GM20431 (cell line): Measurements from ENCODE around the gene CNP.

Experiments used
- in situ Hi-C: fragments of 300-500 bp; cut with MseI, MboI; formaldehyde crosslinking; loops from one replicate; pipeline ENCODE4 v1.15.0; 2020; ENCODE audit warnings: low sequenced_read_pairs; ENCODE audit not compliant: unreplicated experiment

The CNP gene

DNA sequence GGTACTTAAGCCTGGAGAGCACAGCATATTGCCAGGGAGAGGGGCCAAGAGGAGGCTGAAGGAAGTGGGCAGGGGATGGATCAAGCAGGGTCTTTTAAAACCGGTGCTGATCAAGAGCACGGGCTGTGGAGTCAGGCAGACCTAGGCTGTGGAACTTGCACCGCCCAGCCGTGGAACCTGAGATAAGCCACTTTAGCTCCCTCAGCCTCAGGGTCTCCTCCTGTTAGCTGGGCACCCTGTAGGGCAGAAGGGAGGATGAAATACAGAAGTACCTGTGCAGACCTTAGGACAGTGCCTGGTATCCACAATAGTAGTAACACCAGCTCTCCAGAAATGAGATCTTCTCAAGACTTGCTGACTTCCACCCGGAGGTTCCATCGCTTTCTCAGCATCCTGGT, 26.9 kb upstream of the CNP start:
- in situ Hi-C loops, result no loop called here

DNA sequence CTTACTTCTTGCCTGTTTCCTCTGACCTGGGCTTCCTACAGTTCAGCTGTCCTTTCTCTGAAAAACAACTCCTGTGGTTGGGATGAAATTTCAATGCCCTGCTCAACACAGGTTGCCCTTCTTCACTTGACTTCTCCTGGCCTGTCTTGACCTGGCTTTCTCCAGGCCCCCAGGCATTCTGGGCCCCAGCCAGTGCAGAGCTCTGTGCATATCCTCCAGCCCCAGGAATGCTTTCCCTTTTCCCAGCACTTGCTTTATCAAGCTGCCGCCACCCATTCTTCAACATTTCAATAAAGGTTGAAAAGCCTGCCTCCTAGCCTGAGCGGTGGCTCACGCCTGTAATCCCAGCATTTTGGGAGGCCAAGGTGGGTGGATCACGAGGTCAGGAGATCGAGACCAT, 25.4 kb upstream of the CNP start:
- in situ Hi-C loops, result no loop called here

DNA sequence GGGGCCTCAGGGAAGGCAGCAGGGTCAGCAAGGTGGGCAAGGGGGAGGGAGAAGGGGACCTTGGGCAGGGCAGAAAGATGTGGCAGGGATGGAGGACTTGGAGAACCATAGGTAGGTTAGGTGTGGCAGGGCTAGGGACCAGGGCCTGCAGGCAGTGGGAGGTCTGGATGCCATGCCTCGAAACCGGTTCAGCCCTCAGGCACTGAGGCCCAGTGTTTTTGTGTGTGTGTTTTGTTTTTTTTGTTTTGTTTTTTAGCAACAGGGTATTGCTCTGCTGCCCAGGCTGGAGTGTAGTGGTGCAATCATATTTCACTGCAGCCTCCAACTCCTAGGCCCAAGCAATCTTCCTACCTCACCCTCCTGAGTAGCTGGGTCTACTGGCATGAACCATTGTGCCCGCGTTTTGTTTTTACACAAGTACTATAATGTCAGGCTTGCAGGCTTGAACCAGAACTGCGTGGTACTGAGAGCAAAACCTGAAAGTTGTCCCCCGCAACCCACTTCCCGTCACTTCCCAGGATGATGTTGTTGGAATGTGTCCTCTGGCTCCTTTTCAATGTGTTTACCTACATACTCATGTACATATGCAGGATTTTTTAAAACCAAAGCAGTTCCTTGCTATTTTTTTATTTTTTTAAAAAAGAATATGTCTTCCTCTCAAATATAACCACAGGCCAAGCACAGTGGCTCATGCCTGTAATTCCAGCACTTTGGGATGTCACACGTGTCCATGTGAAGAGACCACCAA, 23.8 kb upstream of the CNP start:
- in situ Hi-C loops, result no loop called here

DNA sequence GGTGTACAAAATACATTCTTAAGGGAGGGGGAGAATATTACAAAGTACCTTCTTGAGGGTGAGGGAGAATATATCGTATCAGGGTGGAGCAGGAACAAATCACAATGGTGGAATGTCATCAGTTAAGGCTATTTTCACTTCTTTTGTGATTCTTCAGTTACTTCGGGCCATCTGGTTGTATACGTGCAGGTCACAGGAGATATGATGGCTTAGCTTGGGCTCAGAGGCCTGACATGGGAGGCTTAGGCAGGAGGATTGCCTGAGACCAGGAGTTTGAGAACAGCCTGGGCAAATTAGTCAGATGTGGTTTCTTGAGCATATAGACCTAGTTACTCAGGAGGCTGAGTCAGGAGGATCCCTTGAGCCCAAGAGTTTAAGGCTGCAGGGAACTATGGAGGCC, 23.1 kb upstream of the CNP start:
- in situ Hi-C loops, result no loop called here

DNA sequence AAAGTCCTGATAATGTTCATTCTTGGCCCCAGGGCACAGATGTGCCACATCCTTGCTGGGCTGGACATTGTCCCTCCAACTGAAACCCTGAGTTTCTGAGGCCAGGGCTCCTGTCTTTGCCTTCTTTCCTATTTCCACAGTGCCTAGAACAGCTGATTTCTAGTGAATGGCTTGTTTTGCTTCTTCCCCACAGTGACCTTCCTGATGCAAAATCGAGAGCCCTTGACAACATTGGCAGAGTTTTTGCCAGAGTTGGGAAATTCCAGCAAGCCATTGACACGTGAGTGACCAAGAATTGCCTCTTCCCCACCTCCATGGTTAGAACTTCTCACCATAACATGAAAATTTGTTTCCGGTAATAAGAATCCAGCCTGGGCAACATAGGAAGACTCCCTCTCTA, 21.7 kb upstream of the CNP start:
- in situ Hi-C loops, result no loop called here

DNA sequence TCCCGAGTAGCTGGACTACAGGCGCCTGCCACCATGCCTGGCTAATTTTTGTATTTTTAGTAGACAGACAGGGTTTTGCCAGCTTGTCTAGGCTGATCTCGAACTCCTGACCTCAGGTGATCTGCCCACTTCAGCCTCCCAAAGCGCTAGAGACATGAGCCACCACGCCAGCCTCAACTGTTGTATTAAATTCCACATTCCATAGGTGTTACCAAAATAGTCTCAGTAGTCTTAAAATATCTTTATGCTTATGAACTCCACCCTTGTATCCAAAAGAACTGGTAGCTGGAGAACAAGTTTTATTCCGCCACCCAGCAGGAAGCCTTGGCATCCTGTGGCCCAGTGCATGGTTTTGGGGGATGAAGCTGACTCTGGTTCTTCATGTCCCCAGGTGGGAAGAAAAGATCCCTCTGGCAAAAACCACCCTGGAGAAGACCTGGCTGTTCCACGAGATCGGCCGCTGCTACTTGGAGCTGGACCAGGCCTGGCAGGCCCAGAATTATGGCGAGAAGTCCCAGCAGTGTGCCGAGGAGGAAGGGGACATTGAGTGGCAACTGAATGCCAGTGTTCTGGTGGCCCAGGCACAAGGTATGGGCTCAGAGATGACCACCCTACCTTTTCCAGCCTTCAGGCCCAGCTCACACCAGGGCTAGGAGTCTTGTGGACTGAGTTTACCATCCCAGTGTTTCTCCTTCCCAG, 17.7 kb upstream of the CNP start:
- in situ Hi-C loops, result no loop called here

DNA sequence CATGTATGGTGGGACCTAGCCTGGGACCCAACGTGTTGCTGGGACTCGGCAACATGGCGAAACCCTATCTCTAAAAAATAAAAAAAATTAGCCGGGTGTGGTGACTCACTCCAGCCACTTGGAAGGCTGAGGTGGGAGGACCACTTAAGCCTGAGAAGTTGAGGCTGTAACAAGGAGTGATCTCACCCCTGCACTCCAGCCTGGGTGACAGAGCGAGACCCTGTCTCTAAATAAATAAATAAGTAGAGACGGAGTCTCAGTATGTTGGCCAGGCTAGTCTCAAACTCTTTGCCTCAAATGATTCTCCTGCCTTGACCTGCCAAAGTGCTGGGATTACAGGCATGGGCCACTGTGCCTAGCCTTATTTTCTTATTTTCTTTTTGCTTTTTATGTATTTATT, 10.1 kb upstream of the CNP start:
- in situ Hi-C loops, result no loop called here

DNA sequence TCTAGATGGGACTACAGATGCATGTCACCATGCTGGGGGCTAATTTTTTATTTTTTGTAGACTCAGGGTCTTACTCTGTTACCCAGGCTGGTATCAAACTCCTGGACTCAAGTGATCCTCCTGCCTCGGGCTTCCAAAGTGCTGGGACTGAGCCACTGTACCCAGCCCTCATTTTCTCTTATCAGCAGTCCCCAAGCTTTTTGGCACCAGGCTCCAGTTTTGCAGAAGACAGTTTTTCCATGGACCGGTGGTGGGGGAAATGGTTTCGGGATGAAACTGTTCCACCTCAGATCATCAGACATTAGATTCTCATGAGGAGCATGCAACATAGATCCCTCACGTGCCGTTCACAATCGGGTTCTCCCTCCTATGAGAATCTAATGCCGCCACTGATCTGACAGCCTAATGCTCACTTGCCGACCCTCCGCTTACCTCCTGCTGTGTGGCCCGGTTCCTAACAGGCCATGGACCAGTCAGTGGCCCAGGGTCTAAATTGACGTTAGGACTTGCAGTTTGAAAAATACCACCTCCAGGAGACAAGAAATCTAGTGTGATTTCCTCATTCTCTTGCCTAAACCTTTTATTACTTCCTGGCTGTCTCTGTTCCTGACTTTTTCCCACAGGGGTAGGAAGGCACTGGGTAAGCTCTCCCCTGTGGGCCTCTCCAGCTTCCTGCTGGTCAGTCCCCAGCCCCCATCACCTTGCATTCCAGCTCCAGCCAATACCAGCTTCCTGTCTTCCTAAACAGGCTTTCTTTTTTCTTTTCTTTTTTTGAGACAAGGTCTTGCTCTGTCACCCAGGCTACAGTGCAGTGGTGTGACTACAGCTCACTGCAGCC, 9.3 kb upstream of the CNP start:
- in situ Hi-C loops, result no loop called here

DNA sequence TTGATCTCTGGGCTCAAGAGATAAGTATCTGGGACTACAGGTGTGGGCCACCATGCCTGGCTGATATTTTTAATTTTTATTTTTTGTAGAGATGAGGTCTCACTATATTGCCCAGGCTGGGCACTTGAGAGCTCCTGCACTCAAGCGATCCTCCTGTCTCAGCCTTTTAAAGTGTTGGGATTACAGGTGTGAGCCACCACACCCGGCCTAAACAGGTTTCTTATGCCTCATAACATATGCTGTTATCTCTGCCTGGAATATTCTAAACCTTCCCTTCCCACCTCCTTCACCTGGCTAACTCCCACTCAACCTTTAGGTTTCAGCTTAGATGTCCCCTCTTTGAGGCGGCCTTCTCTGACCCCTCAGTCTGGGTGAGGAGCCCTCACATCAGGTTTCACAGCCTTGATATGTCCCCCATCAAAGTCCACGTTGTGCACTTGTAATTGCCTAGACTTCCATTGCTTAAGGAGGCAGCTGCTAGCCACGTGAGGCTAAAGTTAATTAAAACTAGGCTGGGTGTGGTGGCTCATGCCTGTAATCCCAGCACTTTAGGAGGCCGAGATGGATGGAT, 8.6 kb upstream of the CNP start:
- in situ Hi-C loops, result no loop called here

DNA sequence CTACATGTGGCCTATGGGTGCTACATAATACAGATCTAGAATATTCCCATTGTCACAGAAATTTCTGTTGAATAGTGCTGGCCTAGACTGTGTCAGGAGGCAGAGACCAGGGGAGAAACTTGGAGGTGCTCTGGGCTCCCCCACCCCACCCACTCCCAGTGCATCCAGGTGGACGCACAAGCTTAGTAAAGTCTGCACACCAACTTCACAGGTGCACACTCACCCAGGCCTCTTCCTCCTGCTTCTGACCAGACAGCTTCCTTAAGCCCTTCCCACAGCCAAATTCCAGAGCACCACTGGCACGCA, 7.6 kb upstream of the CNP start:
- in situ Hi-C loops, result no loop called here

DNA sequence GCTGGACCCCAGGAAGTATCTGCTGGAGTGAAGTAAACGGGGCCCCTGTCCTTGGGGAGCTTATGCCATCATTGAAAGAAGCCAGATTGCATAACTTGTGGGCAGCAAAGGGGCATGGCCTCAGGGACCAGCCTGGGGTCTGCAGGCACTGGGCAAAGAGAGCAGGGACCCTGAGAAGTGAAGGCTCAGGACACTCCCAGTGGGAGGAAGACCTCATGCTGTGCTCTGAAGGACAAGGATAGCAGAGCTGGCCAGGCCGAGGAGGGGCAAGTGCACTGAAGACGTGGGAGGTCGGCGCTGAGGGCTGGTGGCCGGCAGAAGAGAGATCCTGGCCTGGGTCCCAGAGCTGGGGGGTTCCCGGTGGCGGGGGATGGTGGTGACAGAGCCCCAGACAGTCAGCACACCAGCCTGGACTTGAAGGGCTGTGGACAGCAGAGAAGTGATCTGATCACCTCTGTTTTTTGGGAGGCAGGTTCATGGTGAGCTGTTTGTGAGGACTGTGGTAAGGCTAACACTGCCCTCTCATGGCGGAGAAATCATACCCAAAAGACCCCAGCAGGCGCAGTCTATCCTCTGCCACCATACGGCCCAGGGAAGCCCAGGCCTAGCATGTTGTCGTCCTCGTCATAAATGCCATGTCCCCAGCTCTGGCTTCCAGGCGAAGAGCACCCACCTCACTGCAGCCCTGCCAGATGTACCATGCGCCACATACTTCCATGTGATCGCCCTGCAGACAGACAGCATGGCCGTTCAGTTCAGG, 7.1 kb upstream of the CNP start:
- in situ Hi-C loops, result loop anchor here (10.0 kb wide), 1 partner anchor 155 kb away; the partner anchor contains the start of gene DHX58

DNA sequence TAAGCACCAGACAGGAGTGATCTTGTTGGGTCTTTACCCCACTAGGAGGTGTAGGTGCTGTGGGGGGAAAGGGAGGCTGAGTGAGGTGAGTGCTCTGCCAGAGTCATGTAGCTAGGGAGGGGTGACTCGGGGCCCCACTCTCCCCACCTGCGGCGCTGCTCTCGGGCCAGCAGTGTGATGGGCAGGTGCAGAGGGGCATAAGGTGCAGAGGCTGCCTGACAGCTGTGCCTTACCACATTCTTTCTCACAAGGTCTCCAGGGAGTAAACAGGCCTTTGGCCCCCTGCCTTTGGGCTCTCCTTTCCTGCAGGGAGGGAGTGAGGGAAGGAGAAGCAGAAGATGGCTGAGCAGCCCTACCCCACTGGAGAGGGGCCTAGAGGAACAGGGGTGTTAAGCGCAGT, 4.5 kb upstream of the CNP start:
- in situ Hi-C loops, result loop anchor here (10.0 kb wide), 1 partner anchor 153 kb away; the partner anchor contains the start of gene DHX58

DNA sequence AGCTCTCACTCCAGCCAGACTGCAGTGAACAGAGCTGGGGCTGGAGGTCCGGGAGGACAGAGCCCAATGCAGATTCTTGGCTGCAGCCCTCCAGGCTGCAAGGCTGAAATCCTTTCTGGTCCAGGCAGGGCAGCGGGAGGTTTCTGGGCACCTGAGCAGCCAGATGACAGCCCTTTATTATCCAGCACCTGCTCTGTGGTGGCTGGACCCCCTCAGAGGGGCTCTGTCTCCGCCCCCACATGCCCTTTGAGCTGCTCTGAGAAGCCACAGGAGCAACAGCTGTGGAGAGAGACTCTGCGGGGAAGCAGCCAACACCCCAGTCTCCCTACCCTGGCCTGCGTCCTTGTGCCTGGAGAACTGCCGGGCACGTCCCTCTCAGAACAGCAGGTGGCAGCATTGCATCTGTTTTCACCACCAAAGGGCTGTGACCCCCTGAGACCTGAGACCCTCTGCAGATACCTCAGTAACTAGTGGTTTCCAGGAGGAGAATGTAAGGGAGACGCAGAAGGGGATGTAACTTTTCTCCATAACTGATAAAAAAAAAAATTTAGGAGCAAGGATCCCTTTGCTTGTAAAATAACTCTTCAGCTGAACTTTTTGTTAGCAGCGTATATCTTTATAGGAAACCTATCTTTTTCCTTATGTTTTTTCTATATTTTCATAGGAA, 3.7 kb upstream of the CNP start:
- in situ Hi-C loops, result loop anchor here (10.0 kb wide), 1 partner anchor 152 kb away; the partner anchor contains the start of gene DHX58

DNA sequence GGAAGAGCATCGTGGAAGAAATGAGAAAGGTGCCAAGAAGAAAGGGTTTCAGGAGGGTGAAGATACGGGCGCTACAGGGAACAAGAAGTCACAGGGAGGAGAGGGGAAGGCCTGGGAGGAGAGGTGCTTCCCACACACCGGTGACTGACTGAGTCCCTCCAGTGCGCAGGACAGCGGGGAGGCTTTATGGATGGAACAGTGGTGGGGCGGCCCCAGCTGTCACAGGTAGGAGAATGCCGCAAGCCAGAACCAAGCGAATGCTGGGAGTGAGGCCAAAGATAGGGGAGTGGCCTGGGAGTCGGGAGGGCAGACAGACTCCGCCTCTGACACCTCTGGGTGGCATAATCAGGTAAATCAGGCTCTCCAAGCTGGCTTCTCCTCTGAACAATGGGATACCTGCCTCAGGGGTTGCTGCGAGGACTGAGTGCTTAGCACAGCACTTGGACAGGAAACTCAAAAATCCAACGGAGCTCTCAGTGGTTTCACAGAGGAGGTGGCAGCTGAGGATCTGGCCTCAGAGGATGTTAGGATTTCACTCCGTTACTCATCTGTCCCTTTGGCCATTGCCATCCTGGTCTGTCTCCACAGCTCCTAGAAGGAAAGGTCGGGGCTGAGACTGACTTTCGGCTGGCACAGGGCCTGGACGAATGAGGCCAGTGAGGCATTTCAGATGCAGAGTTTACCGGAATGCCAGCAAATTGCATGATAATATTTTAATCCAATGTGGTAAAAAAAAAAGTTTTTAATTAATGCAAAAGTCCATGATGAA, 717 bp upstream of the CNP start:
- in situ Hi-C loops, result loop anchor here (10.0 kb wide), 1 partner anchor 149 kb away; the partner anchor contains the start of gene DHX58

DNA sequence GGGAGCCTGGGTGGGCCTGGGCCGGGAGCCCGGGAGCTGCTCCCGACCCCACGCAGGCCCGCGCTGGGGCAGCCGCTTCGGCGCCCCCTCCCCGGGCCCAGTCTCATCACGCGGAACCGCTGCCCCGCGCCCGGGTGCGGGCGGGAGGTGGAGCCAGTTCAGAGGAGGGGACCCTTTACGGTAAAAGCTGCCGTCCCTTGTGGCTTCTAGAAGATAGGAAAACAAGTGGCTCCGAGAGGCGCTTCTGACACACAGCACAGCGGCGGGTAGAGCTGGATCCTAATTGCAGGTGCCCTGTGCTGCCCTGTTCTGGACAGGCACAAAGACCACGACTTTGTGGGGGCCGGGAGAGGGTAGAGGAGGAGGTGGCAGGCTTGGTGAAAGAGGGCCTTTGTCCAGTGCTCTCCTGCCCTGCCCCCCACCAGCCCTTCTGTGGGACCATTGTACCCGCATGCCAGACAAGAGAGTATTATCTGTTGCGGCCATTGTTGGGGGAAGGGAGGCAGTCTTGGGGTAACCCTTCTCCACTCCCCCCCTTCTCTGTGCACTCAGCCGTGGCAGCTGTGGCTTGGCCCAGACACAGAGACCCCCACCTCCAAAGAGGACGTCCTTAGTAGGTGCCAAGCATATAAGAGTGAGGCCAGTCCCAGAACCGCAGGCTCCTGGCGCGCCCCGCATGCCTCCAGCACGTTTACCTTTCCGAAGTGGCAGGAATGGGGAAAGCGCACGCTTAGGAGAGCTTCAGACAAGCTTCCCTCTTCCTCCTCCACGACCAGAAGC, 736 bp downstream of the CNP start:
- in situ Hi-C loops, result loop anchor here (10.0 kb wide), 1 partner anchor 147 kb away; the partner anchor contains the start of gene DHX58

DNA sequence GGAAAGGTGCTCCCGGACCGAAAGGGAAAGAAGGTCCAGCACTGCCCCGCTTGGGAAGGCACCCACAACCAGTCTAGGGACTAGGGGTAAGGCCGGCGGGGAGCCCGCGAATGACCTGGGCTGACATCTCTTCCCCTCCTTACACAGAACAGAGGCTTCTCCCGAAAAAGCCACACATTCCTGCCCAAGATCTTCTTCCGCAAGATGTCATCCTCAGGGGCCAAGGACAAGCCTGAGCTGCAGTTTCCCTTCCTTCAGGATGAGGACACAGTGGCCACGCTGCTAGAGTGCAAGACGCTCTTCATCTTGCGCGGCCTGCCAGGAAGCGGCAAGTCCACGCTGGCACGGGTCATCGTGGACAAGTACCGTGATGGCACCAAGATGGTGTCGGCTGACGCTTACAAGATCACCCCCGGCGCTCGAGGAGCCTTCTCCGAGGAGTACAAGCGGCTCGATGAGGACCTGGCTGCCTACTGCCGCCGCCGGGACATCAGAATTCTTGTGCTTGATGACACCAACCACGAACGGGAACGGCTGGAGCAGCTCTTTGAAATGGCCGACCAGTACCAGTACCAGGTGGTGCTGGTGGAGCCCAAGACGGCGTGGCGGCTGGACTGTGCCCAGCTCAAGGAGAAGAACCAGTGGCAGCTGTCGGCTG, 1.5 kb downstream of the CNP start:
- in situ Hi-C loops, result loop anchor here (10.0 kb wide), 1 partner anchor 147 kb away; the partner anchor contains the start of gene DHX58

DNA sequence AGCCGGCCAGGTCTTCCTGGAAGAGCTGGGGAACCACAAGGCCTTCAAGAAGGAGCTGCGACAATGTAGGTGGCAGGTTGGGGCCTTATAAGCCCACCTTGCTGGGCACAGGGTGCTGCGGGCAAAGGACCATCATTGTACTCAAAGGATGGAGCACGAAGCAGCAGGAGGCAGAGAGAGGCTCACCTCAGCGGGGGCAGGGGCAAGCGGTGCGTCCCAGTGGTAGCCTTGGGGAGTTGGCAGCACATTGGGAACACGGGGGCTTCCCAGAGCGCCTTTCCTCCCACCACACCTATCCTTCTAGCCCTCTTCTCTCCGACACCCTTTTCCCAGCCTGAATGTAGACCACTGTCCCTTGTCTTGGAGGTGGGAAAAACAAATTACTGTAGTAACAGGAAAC, 2.1 kb downstream of the CNP start:
- in situ Hi-C loops, result loop anchor here (10.0 kb wide), 1 partner anchor 146 kb away; the partner anchor contains the start of gene DHX58
